DOHH2 (cell line): ENCODE data around the gene CAMTA2.

Source experiments
- H3F3A ChIP-seq: fragments of 200-600 bp; sonication (generic), shearing (Covaris generic); 2 replicates; pipeline ENCODE4 v1.6.0; 2016; ENCODE audit warnings: antibody characterized with exemption, mild to moderate bottlenecking; ENCODE audit not compliant: control insufficient read depth, insufficient read depth
- H3K27ac ChIP-seq: fragments of 200-600 bp; sonication (generic); 2 replicates; pipeline ENCODE4 v1.5.1; 2014; ENCODE audit warnings: low read depth, mild to moderate bottlenecking, low read length, moderate library complexity
- H3K27me3 ChIP-seq: fragments of 200-600 bp; sonication (generic); 2 replicates; pipeline ENCODE4 v1.6.1; 2014; ENCODE audit warnings: mild to moderate bottlenecking, low read length, mixed read lengths; ENCODE audit not compliant: control insufficient read depth
- H3K36me3 ChIP-seq: fragments of 200-600 bp; sonication (generic); 2 replicates; pipeline ENCODE4 v1.6.1; 2014; ENCODE audit warnings: mild to moderate bottlenecking, low read length, moderate library complexity, mixed read lengths; ENCODE audit not compliant: control insufficient read depth
- H3K4me1 ChIP-seq: fragments of 200-600 bp; sonication (generic); 2 replicates; pipeline ENCODE4 v1.6.1; 2014; ENCODE audit warnings: mild to moderate bottlenecking, low read length, mixed read lengths; ENCODE audit not compliant: control insufficient read depth
- H3K4me2 ChIP-seq: fragments of 200-600 bp; sonication (generic); 2 replicates; pipeline ENCODE4 v1.6.0; 2014; ENCODE audit warnings: mild to moderate bottlenecking, low read length, moderate library complexity
- H3K4me3 ChIP-seq: fragments of 200-600 bp; sonication (generic); 2 replicates; pipeline ENCODE4 v1.5.1; 2014; ENCODE audit warnings: mild to moderate bottlenecking, low read length, mixed read lengths
- H3K79me2 ChIP-seq: fragments of 200-600 bp; sonication (generic); 2 replicates; pipeline ENCODE4 v1.6.1; 2014; ENCODE audit warnings: mild to moderate bottlenecking, low read length, mixed read lengths; ENCODE audit not compliant: control insufficient read depth
- H3K9me2 ChIP-seq: fragments of 200-600 bp; sonication (generic); replicated peaks from 2 replicates; pipeline ENCODE4 v1.6.1; 2014; ENCODE audit warnings: mild to moderate bottlenecking, low read length, mixed read lengths; ENCODE audit not compliant: control insufficient read depth
- H3K9me3 ChIP-seq: fragments of 200-600 bp; sonication (generic); 2 replicates; pipeline ENCODE4 v1.6.1; 2014; ENCODE audit warnings: antibody characterized with exemption, low read length, mixed read lengths; ENCODE audit not compliant: control insufficient read depth, insufficient read depth
- H4K20me1 ChIP-seq: fragments of 200-600 bp; sonication (generic); 2 replicates; pipeline ENCODE4 v1.6.0; 2014; ENCODE audit warnings: low read depth, mild to moderate bottlenecking, antibody characterized with exemption, low read length, moderate library complexity; ENCODE audit not compliant: control insufficient read depth, insufficient read depth
- CTCF ChIP-seq: fragments of 200-600 bp; sonication (generic); IDR thresholded peaks from one replicate; pipeline ENCODE4 v1.5.1; 2014; ENCODE audit warnings: antibody characterized with exemption, mild to moderate bottlenecking, low read depth, low read length; ENCODE audit not compliant: poor library complexity, severe bottlenecking
- EZH2phosphoT487 ChIP-seq: fragments of 200-600 bp; sonication (generic); IDR thresholded peaks from 2 replicates; pipeline ENCODE4 v1.6.1; 2017; ENCODE audit warnings: borderline replicate concordance, mild to moderate bottlenecking, antibody characterized with exemption, low read length, moderate library complexity, mixed read lengths

Gene CAMTA2

DNA sequence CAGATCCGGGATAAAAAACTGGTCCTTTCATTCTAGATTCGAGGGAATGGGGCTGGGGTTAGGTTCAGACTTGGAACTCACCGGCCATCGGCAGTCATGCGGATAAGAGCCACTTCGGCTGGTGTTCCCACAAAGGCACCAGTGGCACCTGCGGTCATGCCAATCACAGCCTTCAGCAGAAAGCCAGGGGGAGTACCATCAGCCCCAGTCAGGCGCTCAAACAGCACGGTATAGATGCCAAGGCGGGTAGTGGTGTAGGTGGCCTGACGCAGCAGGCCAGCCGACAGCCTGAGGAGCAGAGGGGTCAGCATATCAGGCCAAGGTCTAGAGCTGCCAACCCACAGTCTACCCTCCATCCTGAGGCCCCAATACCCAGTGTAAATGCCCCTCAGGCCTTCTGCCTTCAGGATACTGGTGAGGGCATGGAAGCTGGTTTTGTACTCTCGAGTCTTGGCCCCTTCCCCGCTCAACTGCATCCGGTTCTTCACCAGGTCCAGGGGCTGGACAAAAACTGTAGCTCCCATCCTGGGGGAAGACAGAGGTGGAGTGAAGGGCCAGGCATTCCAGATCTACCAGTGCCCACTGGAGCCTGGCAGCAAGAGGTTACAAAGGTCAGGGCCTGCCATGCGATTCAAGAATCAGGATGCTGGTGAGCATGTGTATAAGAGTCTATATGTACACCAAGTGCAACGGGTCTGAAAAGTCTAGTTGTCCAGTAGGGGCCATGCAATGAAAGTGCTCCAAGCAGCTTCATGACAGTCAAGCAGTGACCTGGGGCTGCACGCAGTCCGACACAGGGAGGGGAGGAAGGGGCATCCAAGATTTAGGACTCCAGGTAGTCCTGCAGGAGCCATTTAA, 48.6 kb downstream of the CAMTA2 start:
- Histone ChIP-seq H3K4me3 (peak overlapping the region; percentile 90), H3K4me2 (peak overlapping the region; percentile 94), H3K36me3 (peaks cover 81% of the 10 kb centered on the region), H3K79me2 (peaks cover 57% of the 10 kb centered on the region), H3F3A (peaks cover 29% of the 10 kb centered on the region), H3K9me3 (no peaks in the 10 kb centered on the region), H3K4me1 (peaks cover 51% of the 10 kb centered on the region), H3K27ac (peak overlapping the region; percentile 92), H3K27me3 (no peaks in the 10 kb centered on the region), H3K9me2 (no peaks in the 10 kb centered on the region), H4K20me1 (no peaks in the 10 kb centered on the region; the same call in 1 of the 2 replicates)
- TF ChIP-seq CTCF: peak; percentile 15
- no peak for TF ChIP-seq EZH2phosphoT487

- Histone ChIP-seq H3K79me2 (peaks cover 49% of the 10 kb centered on the region), H3K4me3 (peak overlapping the region; percentile 90; the same call in 1 of the 2 replicates), H3F3A (peaks cover 23% of the 10 kb centered on the region), H3K4me2 (peak overlapping the region; percentile 94), H4K20me1 (no peaks in the 10 kb centered on the region; the same call in 1 of the 2 replicates), H3K9me2 (no peaks in the 10 kb centered on the region), H3K4me1 (peaks cover 42% of the 10 kb centered on the region), H3K27me3 (no peaks in the 10 kb centered on the region), H3K36me3 (peaks cover 72% of the 10 kb centered on the region), H3K9me3 (no peaks in the 10 kb centered on the region), H3K27ac (no peak overlapping the region)
- TF ChIP-seq CTCF (no peak), EZH2phosphoT487 (no peak)
Observed at GRCh38 chr17:4938069-4938491, 49.4 kb downstream of the CAMTA2 start.

DNA sequence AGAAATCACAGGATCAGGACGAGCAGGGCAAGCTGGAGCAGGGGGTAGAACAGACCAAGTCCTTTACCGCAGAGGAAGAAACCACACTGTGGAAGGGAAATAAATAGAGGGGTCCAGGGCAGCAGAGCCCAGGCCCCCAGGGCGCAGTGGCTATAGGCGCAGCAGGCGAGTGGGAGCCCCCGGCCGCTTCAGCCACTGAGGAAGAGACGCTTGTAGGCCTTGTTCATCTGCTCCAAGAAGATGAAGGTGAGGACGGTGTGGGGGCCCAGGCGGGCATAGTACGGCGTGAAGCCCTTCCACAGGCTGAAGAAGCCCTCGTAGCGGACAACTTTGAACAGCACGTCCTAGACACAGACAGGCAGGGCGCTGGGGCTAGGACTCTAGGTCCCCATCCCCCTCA, 49.9 kb downstream of the CAMTA2 start:
- Histone ChIP-seq H3K27ac (no peak overlapping the region), H3K27me3 (no peaks in the 10 kb centered on the region), H4K20me1 (no peaks in the 10 kb centered on the region; the same call in 1 of the 2 replicates), H3K4me2 (no peak overlapping the region), H3K79me2 (peaks cover 44% of the 10 kb centered on the region), H3K9me2 (no peaks in the 10 kb centered on the region), H3F3A (peaks cover 18% of the 10 kb centered on the region), H3K9me3 (no peaks in the 10 kb centered on the region), H3K4me3 (no peak overlapping the region), H3K4me1 (peaks cover 37% of the 10 kb centered on the region), H3K36me3 (peaks cover 67% of the 10 kb centered on the region)
- no peak for TF ChIP-seq CTCF
- TF ChIP-seq EZH2phosphoT487: no peak
